HG03064 (cell line): ENCODE data around the gene TNS3.

Experiments used
- ATAC-seq: cut with Tn5 transposase; IDR thresholded peaks from one replicate; pipeline ENCODE4 v1.9.1; 2021; ENCODE audit warnings: low read depth; ENCODE audit not compliant: unreplicated experiment

Gene TNS3

GRCh38 chr7:47337531-47337930, 244.4 kb downstream of the TNS3 start:
- no peak for ATAC-seq

- ATAC-seq = no peak
Observed at GRCh38 chr7:47336472-47337425, 245.2 kb downstream of the TNS3 start.

- ATAC-seq = no peak
Observed at GRCh38 chr7:47335557-47336471, 246.1 kb downstream of the TNS3 start.

- no peak for ATAC-seq
Observed at GRCh38 chr7:47335071-47335470, 246.8 kb downstream of the TNS3 start.

- no peak for ATAC-seq
Observed at GRCh38 chr7:47333959-47334358, 248.0 kb downstream of the TNS3 start.

- ATAC-seq = no peak
Observed at GRCh38 chr7:47333554-47333887, 248.4 kb downstream of the TNS3 start.

GRCh38 chr7:47332681-47333553, 249.0 kb downstream of the TNS3 start:
- ATAC-seq = no peak

GRCh38 chr7:47332213-47332612, 249.7 kb downstream of the TNS3 start:
- no peak for ATAC-seq

GRCh38 chr7:47331179-47331565, 250.7 kb downstream of the TNS3 start:
- ATAC-seq = no peak

GRCh38 chr7:47330561-47331178, 251.2 kb downstream of the TNS3 start:
- ATAC-seq = no peak

GRCh38 chr7:47330026-47330425, 251.9 kb downstream of the TNS3 start:
- no peak for ATAC-seq

- ATAC-seq = no peak
Observed at GRCh38 chr7:47329320-47329926, 252.5 kb downstream of the TNS3 start.

- ATAC-seq = no peak
Observed at GRCh38 chr7:47328392-47329319, 253.3 kb downstream of the TNS3 start.

GRCh38 chr7:47327698-47328391, 254.1 kb downstream of the TNS3 start:
- no peak for ATAC-seq

GRCh38 chr7:47327346-47327697, 254.6 kb downstream of the TNS3 start:
- ATAC-seq = no peak

GRCh38 chr7:47326808-47327207, 255.1 kb downstream of the TNS3 start:
- no peak for ATAC-seq

- no peak for ATAC-seq
Observed at GRCh38 chr7:47326220-47326619, 255.7 kb downstream of the TNS3 start.

- ATAC-seq = no peak
Observed at GRCh38 chr7:47325337-47325736, 256.6 kb downstream of the TNS3 start.
